Mesenchymal stem cell (in vitro differentiated cells and primary cell): ENCODE measurements around the gene GAS6.

Source experiments
- DNase-seq: peaks from one replicate; pipeline ENCODE4 v3.0.0-alpha.2; 2013
- H2AFZ ChIP-seq: one replicate; pipeline ENCODE4 v1.6.1; 2013; ENCODE audit warnings: low read depth, mild to moderate bottlenecking, control low read depth, inconsistent platforms, low read length, moderate library complexity
- H2AK5ac ChIP-seq: 2 replicates; pipeline ENCODE4 v1.6.1; 2013; ENCODE audit warnings: low read length, moderate library complexity, mild to moderate bottlenecking, inconsistent platforms; ENCODE audit not compliant: severe bottlenecking
- H2BK120ac ChIP-seq: one replicate; pipeline ENCODE4 v1.6.1; 2013; ENCODE audit warnings: low read depth, mild to moderate bottlenecking, inconsistent platforms, low read length, moderate library complexity
- H2BK12ac ChIP-seq, 2 experiments: one replicate each; pipeline ENCODE4 v1.6.1; 2013; ENCODE audit warnings: inconsistent platforms in 2 of 2, low read length in 2 of 2, mild to moderate bottlenecking in 2 of 2, moderate library complexity in 2 of 2, control low read depth in 1 of 2
- H2BK15ac ChIP-seq: one replicate; pipeline ENCODE4 v1.6.1; 2013; ENCODE audit warnings: mild to moderate bottlenecking, low read depth, inconsistent platforms; ENCODE audit not compliant: poor library complexity, severe bottlenecking
- H2BK5ac ChIP-seq: 2 replicates; pipeline ENCODE4 v1.6.1; 2013; ENCODE audit warnings: low read depth, mild to moderate bottlenecking, low read length, control low read depth, inconsistent platforms; ENCODE audit not compliant: poor library complexity, severe bottlenecking
- H3K14ac ChIP-seq, 2 experiments: one replicate each; pipeline ENCODE4 v1.6.1; 2013; ENCODE audit warnings: inconsistent platforms in 2 of 2, low read length in 2 of 2, control low read depth in 1 of 2, mild to moderate bottlenecking in 1 of 2, moderate library complexity in 1 of 2
- H3K18ac ChIP-seq, 2 experiments: one replicate each; pipeline ENCODE4 v1.6.1; 2013; ENCODE audit warnings: inconsistent platforms in 2 of 2, low read length in 2 of 2, control low read depth in 1 of 2, low read depth in 1 of 2, mild to moderate bottlenecking in 1 of 2
- H3K23ac ChIP-seq, 2 experiments: one replicate each; pipeline ENCODE4 v1.6.1; 2013; ENCODE audit warnings: inconsistent platforms in 2 of 2, low read length in 2 of 2, mild to moderate bottlenecking in 2 of 2, moderate library complexity in 2 of 2, control low read depth in 1 of 2
- H3K27ac ChIP-seq: 2 replicates; pipeline ENCODE4 v1.5.1; 2013; ENCODE audit warnings: mild to moderate bottlenecking, moderate library complexity, low read length, control low read depth, inconsistent platforms; ENCODE audit not compliant: poor library complexity, severe bottlenecking
- H3K27me3 ChIP-seq, 2 experiments: 2 replicates each; pipeline versions ENCODE4 v1.6.1 to v1.7.0; 2013; ENCODE audit warnings: low read length in 2 of 2, mild to moderate bottlenecking in 2 of 2, moderate library complexity in 2 of 2, control low read depth in 1 of 2, inconsistent platforms in 1 of 2; ENCODE audit not compliant: control insufficient read depth in 1 of 2, insufficient read depth in 1 of 2
- H3K36me3 ChIP-seq, 2 experiments: 2 replicates each; pipeline versions ENCODE4 v1.6.1 to v1.7.0; 2013; ENCODE audit warnings: low read length in 2 of 2, control low read depth in 1 of 2, inconsistent platforms in 1 of 2, low read depth in 1 of 2, mild to moderate bottlenecking in 1 of 2; ENCODE audit not compliant: insufficient read depth in 2 of 2, control insufficient read depth in 1 of 2
- H3K4ac ChIP-seq, 2 experiments: one replicate each; pipeline ENCODE4 v1.6.1; 2013; ENCODE audit warnings: inconsistent platforms in 2 of 2, low read length in 2 of 2, mild to moderate bottlenecking in 2 of 2, moderate library complexity in 2 of 2, control low read depth in 1 of 2, low read depth in 1 of 2
- H3K4me1 ChIP-seq: 2 replicates; pipeline ENCODE4 v1.6.1; 2013; ENCODE audit warnings: low read depth, low read length, control low read depth; ENCODE audit not compliant: control insufficient read depth, insufficient read depth
- H3K4me2 ChIP-seq: 2 replicates; pipeline ENCODE4 v1.6.1; 2013; ENCODE audit warnings: low read length, mild to moderate bottlenecking, inconsistent platforms; ENCODE audit not compliant: poor library complexity, severe bottlenecking
- H3K4me3 ChIP-seq, 2 experiments: 2 replicates each; pipeline versions ENCODE4 v1.5.1 to v1.7.0; 2013; ENCODE audit warnings: low read length in 2 of 2, mild to moderate bottlenecking in 2 of 2, control low read depth in 1 of 2, low read depth in 1 of 2; ENCODE audit not compliant: insufficient read depth in 1 of 2
- H3K79me1 ChIP-seq: replicated peaks from 2 replicates; pipeline ENCODE4 v1.6.1; 2013; ENCODE audit warnings: mild to moderate bottlenecking, control low read depth, low read length, inconsistent platforms; ENCODE audit not compliant: poor library complexity, severe bottlenecking
- H3K9ac ChIP-seq: 2 replicates; pipeline ENCODE4 v1.7.0; 2013; ENCODE audit warnings: mild to moderate bottlenecking, low read length, moderate library complexity
- H3K9me3 ChIP-seq: 2 replicates; pipeline ENCODE4 v1.7.0; 2013; ENCODE audit warnings: mild to moderate bottlenecking, low read length; ENCODE audit not compliant: control insufficient read depth
- H4K8ac ChIP-seq: one replicate; pipeline ENCODE4 v1.6.1; 2013; ENCODE audit warnings: inconsistent platforms, mild to moderate bottlenecking, low read length, moderate library complexity
- H4K91ac ChIP-seq: one replicate; pipeline ENCODE4 v1.6.1; 2013; ENCODE audit warnings: mild to moderate bottlenecking, low read length, inconsistent platforms
- WGBS: methylation state at CpG from one replicate; pipeline ENCODE4 v1.1.7; 2013; ENCODE audit warnings: mixed read lengths; 5-methylcytosine and 5-hydroxymethylcytosine counted together

Gene GAS6

GRCh38 chr13:113783966-113784644 lies 79.8 kb downstream of the GAS6 start:
- H4K91ac ChIP-seq: no peak overlapping the region
- no peak for DNase-seq
- H2BK15ac ChIP-seq: no peak overlapping the region
- no peak overlapping the region for H3K4me3 ChIP-seq
- no peak overlapping the region for H4K8ac ChIP-seq
- no peak overlapping the region for H3K23ac ChIP-seq
- H3K9ac ChIP-seq: no peak overlapping the region
- no peaks in the 10 kb centered on the region for H3K9me3 ChIP-seq
- no peak overlapping the region for H2BK120ac ChIP-seq
- no peak overlapping the region for H3K14ac ChIP-seq
- H3K27ac ChIP-seq: no peak overlapping the region
- H2AFZ ChIP-seq: no peak overlapping the region
- H3K79me1 ChIP-seq: no peaks in the 10 kb centered on the region
- WGBS: 82% methylated on average over 9 of the region's 10 CpGs
- H3K18ac ChIP-seq: no peak overlapping the region
- H2AK5ac ChIP-seq: no peak overlapping the region
- peaks cover 10% of the 10 kb centered on the region for H3K4me1 ChIP-seq
- peaks cover 2 to 3% of the 10 kb centered on the region in 2 experiments for H3K27me3 ChIP-seq
- no peak overlapping the region for H2BK12ac ChIP-seq
- H3K36me3 ChIP-seq: peaks cover 0 to 6% of the 10 kb centered on the region in 2 experiments
- no peak overlapping the region for H3K4ac ChIP-seq
- H2BK5ac ChIP-seq: no peak overlapping the region
- H3K4me2 ChIP-seq: no peak overlapping the region

GRCh38 chr13:113783200-113783881 lies 80.5 kb downstream of the GAS6 start:
- Histone ChIP-seq H3K23ac (no peak overlapping the region), H4K91ac (no peak overlapping the region), H2BK5ac (no peak overlapping the region), H2BK15ac (no peak overlapping the region), H2BK120ac (no peak overlapping the region), H3K14ac (no peak overlapping the region), H2AFZ (no peak overlapping the region), H3K4me1 (peaks cover 10% of the 10 kb centered on the region), H3K9me3 (no peaks in the 10 kb centered on the region), H3K4me2 (no peak overlapping the region), H3K4me3 (no peak overlapping the region), H3K36me3 (peaks cover 0 to 6% of the 10 kb centered on the region in 2 experiments), H3K27me3 (peaks cover 6 to 8% of the 10 kb centered on the region in 2 experiments), H3K18ac (no peak overlapping the region), H2AK5ac (no peak overlapping the region), H2BK12ac (no peak overlapping the region), H4K8ac (no peak overlapping the region), H3K9ac (no peak overlapping the region), H3K4ac (no peak overlapping the region), H3K79me1 (no peaks in the 10 kb centered on the region), H3K27ac (no peak overlapping the region)
- no peak for DNase-seq
- WGBS: 88% methylated on average over 12 of the region's 12 CpGs

GRCh38 chr13:113782472-113782871 lies 81.4 kb downstream of the GAS6 start:
- Histone ChIP-seq H2BK12ac (no peak overlapping the region), H3K4ac (no peak overlapping the region), H3K4me3 (no peak overlapping the region), H3K27me3 (peaks cover 14 to 16% of the 10 kb centered on the region in 2 experiments), H2BK5ac (no peak overlapping the region), H4K91ac (no peak overlapping the region), H3K9me3 (no peaks in the 10 kb centered on the region), H3K14ac (no peak overlapping the region), H2BK15ac (no peak overlapping the region), H3K79me1 (no peaks in the 10 kb centered on the region), H2BK120ac (no peak overlapping the region), H3K9ac (no peak overlapping the region), H3K27ac (no peak overlapping the region), H2AFZ (no peak overlapping the region), H3K18ac (no peak overlapping the region), H3K36me3 (peaks cover 0 to 6% of the 10 kb centered on the region in 2 experiments), H3K4me1 (peaks cover 10% of the 10 kb centered on the region), H3K4me2 (no peak overlapping the region), H4K8ac (no peak overlapping the region), H3K23ac (no peak overlapping the region), H2AK5ac (no peak overlapping the region)
- WGBS: 78% methylated on average over 14 of the region's 14 CpGs
- no peak for DNase-seq

GRCh38 chr13:113781571-113781970 lies 82.3 kb downstream of the GAS6 start:
- H3K4me3 ChIP-seq: no peak overlapping the region
- H2AK5ac ChIP-seq: no peak overlapping the region
- no peak overlapping the region for H2BK15ac ChIP-seq
- no peak overlapping the region for H4K91ac ChIP-seq
- no peaks in the 10 kb centered on the region for H3K9me3 ChIP-seq
- H4K8ac ChIP-seq: no peak overlapping the region
- peaks cover 10% of the 10 kb centered on the region for H3K4me1 ChIP-seq
- H3K27me3 ChIP-seq: peaks cover 19 to 23% of the 10 kb centered on the region in 2 experiments
- H2BK5ac ChIP-seq: no peak overlapping the region
- no peak overlapping the region for H2BK120ac ChIP-seq
- H3K4ac ChIP-seq: no peak overlapping the region
- peaks cover 0 to 6% of the 10 kb centered on the region in 2 experiments for H3K36me3 ChIP-seq
- no peak for DNase-seq
- WGBS: 75% methylated on average over 2 of the region's 2 CpGs
- no peak overlapping the region for H3K9ac ChIP-seq
- H3K23ac ChIP-seq: no peak overlapping the region
- no peak overlapping the region for H3K4me2 ChIP-seq
- no peak overlapping the region for H2BK12ac ChIP-seq
- H3K18ac ChIP-seq: no peak overlapping the region
- H2AFZ ChIP-seq: no peak overlapping the region
- no peak overlapping the region for H3K14ac ChIP-seq
- H3K79me1 ChIP-seq: no peaks in the 10 kb centered on the region
- H3K27ac ChIP-seq: no peak overlapping the region
